K562 (cell line): Measurements from ENCODE around the gene MYOZ2. TPM values are rescaled to one million over a fixed set of nuclear protein-coding genes. Genes with fewer than 3 reads are reported as not detected.

Experiments
- BACH1 ChIP-seq: fragments of 200-800 bp; sonication (Bioruptor generic); IDR thresholded peaks from 2 replicates; pipeline ENCODE4 v1.6.1; 2016; ENCODE audit warnings: missing genetic modification characterization, missing compliant biosample characterization
- CBX8 ChIP-seq: fragments of 200-600 bp; sonication (generic); IDR thresholded peaks from 2 replicates; pipeline ENCODE4 v1.6.1; 2012; ENCODE audit warnings: borderline replicate concordance, mixed run types, low read depth, mild to moderate bottlenecking, moderate library complexity, mixed read lengths, low read length, control low read depth, inconsistent platforms; ENCODE audit not compliant: poor library complexity, severe bottlenecking; ENCODE audit errors: extremely low read depth
- CHD2 ChIP-seq: IDR thresholded peaks from 2 replicates; pipeline ENCODE4 v1.6.1; 2011; ENCODE audit warnings: low read depth, low read length
- ELF4 ChIP-seq: fragments of 450-650 bp; formaldehyde crosslinking; IDR thresholded peaks from 2 replicates; pipeline ENCODE4 v1.4.0; 2022; ENCODE audit warnings: missing genetic modification characterization
- HDAC6 ChIP-seq: IDR thresholded peaks from 2 replicates; pipeline ENCODE4 v1.6.1; 2012; ENCODE audit warnings: low read depth, mild to moderate bottlenecking, control low read depth, inconsistent platforms, low read length, moderate library complexity
- HLTF ChIP-seq: fragments of 450-650 bp; IDR thresholded peaks from 2 replicates; pipeline ENCODE4 v1.6.1; 2016
- HOMEZ ChIP-seq: fragments of 250-450 bp; sonication (Bioruptor Pico); IDR thresholded peaks from 2 replicates; pipeline ENCODE4 v1.4.0; 2020; ENCODE audit warnings: mild to moderate bottlenecking, moderate library complexity
- KDM4B ChIP-seq, 2 experiments: fragments of 450-650 bp in 1 of 2; sonication (generic) in 1 of 2; IDR thresholded peaks; 2 replicates each; pipeline ENCODE4 v1.6.1; 2016 to 2017; ENCODE audit warnings: borderline replicate concordance in 2 of 2, antibody characterized with exemption in 1 of 2, low read depth in 1 of 2, mild to moderate bottlenecking in 1 of 2
- NFE2 ChIP-seq: IDR thresholded peaks from 2 replicates; pipeline ENCODE4 v1.6.1; 2014; ENCODE audit warnings: antibody characterized with exemption, low read depth
- STAT5B ChIP-seq: fragments of 250-450 bp; sonication (Bioruptor Pico); IDR thresholded peaks from 2 replicates; pipeline ENCODE4 v1.8.0; 2021; ENCODE audit warnings: mild to moderate bottlenecking, inconsistent platforms
- TCF7L2 ChIP-seq: fragments of 150-350 bp; IDR thresholded peaks from 2 replicates; pipeline ENCODE4 v1.6.1; 2016; ENCODE audit warnings: low read depth, mild to moderate bottlenecking, low read length, moderate library complexity
- THRB ChIP-seq: fragments of 450-650 bp; formaldehyde crosslinking; conservative IDR thresholded peaks from 2 replicates; pipeline ENCODE4 v1.4.0; 2022; ENCODE audit warnings: mild to moderate bottlenecking, missing genetic modification characterization
- ZC3H11A ChIP-seq: IDR thresholded peaks from 2 replicates; pipeline ENCODE4 v1.6.1; 2012; ENCODE audit warnings: low read depth, low read length, improper control_type of control experiment
- polyA plus RNA-seq, 8 experiments: library from polyadenylated mRNA; depleted of rRNA in 4 of 8; stranded (reverse) in 5 of 8; unstranded in 3 of 8; fragments of >200 nt; fragmentation: Nextera tagmentation in 2 of 8; fragmentation: Illumina TruSeq in 1 of 8; extraction: Ambion mirVana in 2 of 8; extraction: Trizol in 1 of 8; gene quantifications; 2 replicates each; pipeline versions ENCODE4 v1.2.1 to v1.2.3, GENCODE V29; 2011 to 2014; ENCODE audit warnings: inconsistent platforms in 1 of 8, missing spikeins in 1 of 8
- total RNA-seq, 7 experiments: library from RNA; depleted of rRNA in 6 of 7; stranded (reverse); fragments of >200 nt in 6 of 7; fragmentation: Illumina TruSeq in 2 of 7; extraction: Trizol in 2 of 7; gene quantifications; 2 replicates each; pipeline versions ENCODE4 v1.2.1 to v1.2.3, GENCODE V29; 2011 to 2021; ENCODE audit warnings: low replicate concordance in 1 of 7

MYOZ2 gene
- total and polyA plus RNA-seq, 9 of the 15 experiments (the other 6 are each of a cell fraction or from before 2014, with no cell fraction given) = not detected

- TF ChIP-seq ZC3H11A (0 out of 2 replicates have a peak, but pooled peaks have one; percentile 71), HOMEZ (CRISPR knock-in tag) (no peak), HDAC6 (no peak), BACH1 (no peak), CHD2 (peak; percentile 96), THRB (peak; percentile 68; the same call in 1 of the 2 replicates), STAT5B (no peak), KDM4B (IDR thresholded peaks at IDR 0.05; ENCODE audit: borderline replicate concordance in 2 of 2, low read depth in 1 of 2) (0 out of 4 replicates have a peak, but pooled peaks of 1 of the 2 experiments have one; percentile 13), ELF4 (CRISPR knock-in tag) (peak; percentile 66; the same call in 1 of the 2 replicates), TCF7L2 (no peak), NFE2 (no peak), HLTF (no peak), CBX8 (no peak)
Observed at GRCh38 chr4:119212234-119212963, 76.8 kb downstream of the MYOZ2 start, which contains the start of gene USP53 (continued).
